ENCODE results near the gene RHOH. TPM values are rescaled to one million over a fixed set of nuclear protein-coding genes. Genes with fewer than 3 reads are reported as not detected.
"Not testable (repeated sequence)": the region's sequence is repeated elsewhere in the genome, so short reads cannot be mapped to it uniquely, and the experiment has no call there.

Gene RHOH
- total and polyA plus RNA-seq, 2 donors from 2014 or later, result 0.17 to 14.1 TPM

DNA sequence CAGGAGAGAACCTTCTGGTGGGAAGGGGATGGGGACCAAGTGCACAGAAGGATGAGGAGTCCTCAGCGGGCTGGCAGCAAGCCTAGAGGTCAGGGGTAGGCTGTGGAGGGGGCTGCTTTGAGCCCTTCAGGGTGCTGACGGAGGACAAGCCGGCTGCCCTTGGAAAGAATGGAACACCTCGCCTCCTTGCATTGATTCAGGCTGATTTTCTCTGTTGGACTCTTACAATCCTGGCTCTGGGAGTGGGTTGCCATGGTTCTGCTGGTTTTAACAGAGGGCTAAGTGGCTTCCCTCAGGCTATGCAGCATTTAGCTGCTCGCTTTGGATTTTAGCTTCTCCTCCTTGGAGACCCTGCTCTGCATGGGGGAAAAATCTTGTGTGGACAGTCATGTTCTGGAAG lies 88.9 kb downstream of the RHOH start:
- no peak for FAIRE-seq
- TF ChIP-seq, protein P1, sequence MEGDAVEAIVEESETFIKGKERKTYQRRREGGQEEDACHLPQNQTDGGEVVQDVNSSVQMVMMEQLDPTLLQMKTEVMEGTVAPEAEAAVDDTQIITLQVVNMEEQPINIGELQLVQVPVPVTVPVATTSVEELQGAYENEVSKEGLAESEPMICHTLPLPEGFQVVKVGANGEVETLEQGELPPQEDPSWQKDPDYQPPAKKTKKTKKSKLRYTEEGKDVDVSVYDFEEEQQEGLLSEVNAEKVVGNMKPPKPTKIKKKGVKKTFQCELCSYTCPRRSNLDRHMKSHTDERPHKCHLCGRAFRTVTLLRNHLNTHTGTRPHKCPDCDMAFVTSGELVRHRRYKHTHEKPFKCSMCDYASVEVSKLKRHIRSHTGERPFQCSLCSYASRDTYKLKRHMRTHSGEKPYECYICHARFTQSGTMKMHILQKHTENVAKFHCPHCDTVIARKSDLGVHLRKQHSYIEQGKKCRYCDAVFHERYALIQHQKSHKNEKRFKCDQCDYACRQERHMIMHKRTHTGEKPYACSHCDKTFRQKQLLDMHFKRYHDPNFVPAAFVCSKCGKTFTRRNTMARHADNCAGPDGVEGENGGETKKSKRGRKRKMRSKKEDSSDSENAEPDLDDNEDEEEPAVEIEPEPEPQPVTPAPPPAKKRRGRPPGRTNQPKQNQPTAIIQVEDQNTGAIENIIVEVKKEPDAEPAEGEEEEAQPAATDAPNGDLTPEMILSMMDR (IDR thresholded peaks at IDR 0.05; ENCODE audit: borderline replicate concordance, extremely low read depth, insufficient read depth), result no peak
- Histone ChIP-seq H3K9ac (ENCODE audit: low read length in 3 of 3) (no peak overlapping the region), H3K4me1 (ENCODE audit: control insufficient read depth in 2 of 3, insufficient read depth in 2 of 3, low read depth in 1 of 3, low read length in 3 of 3) (no peaks in the 10 kb centered on the region), H3K36me3 (ENCODE audit: control insufficient read depth in 2 of 3, insufficient read depth in 3 of 3, low read length in 3 of 3) (no peaks in the 10 kb centered on the region), H3K9me3 (ENCODE audit: control insufficient read depth in 2 of 3, insufficient read depth in 1 of 3, low read length in 3 of 3) (no peaks in the 10 kb centered on the region), H3K27ac (ENCODE audit: low read depth in 2 of 2, low read length in 2 of 2) (no peak overlapping the region), H3K4me3 (ENCODE audit: low read length in 3 of 3) (no peak overlapping the region), H3K27me3 (ENCODE audit: control insufficient read depth, insufficient read depth, low read length) (no peaks in the 10 kb centered on the region)
- intact Hi-C loops (cut with DNase I), result no loop called here
- DNase-seq, result no peak

DNA sequence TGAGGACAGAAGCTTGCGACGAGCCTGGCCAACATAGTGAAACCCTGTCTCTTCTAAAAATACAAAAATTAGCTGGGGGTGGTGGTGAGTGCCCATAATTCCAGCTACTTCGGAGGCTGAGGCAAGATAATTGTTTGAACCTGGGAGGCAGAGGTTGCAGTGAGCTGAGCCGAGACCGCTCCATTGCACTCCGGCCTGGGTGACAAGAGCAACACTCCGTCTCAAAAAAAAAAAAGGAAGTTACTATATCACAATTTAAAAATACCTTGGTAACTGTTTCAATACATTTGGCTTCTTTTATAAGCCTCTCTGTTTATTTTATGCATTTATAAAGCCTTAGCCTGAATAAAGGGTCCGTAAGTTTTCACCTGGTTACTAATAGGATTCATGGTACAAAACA lies 91.7 kb downstream of the RHOH start:
- intact Hi-C loops (cut with DNase I), result no loop called here
- no peak overlapping the region for H3K4me3 ChIP-seq (ENCODE audit: low read length in 3 of 3)
- DNase-seq (no peak), FAIRE-seq (no peak)
- no peak overlapping the region for H3K9ac ChIP-seq (ENCODE audit: low read length in 3 of 3)
- no peaks in the 10 kb centered on the region for H3K36me3 ChIP-seq (ENCODE audit: control insufficient read depth in 2 of 3, insufficient read depth in 3 of 3, low read length in 3 of 3)
- no peak overlapping the region for H3K27ac ChIP-seq (ENCODE audit: low read depth in 2 of 2, low read length in 2 of 2)
- H3K9me3 ChIP-seq (ENCODE audit: control insufficient read depth in 2 of 3, insufficient read depth in 1 of 3, low read length in 3 of 3), result no peaks in the 10 kb centered on the region
- no peaks in the 10 kb centered on the region for H3K4me1 ChIP-seq (ENCODE audit: control insufficient read depth in 2 of 3, insufficient read depth in 2 of 3, low read depth in 1 of 3, low read length in 3 of 3)
- H3K27me3 ChIP-seq (ENCODE audit: control insufficient read depth, insufficient read depth, low read length), result no peaks in the 10 kb centered on the region
- TF ChIP-seq, protein P1 (IDR thresholded peaks at IDR 0.05; ENCODE audit: borderline replicate concordance, extremely low read depth, insufficient read depth), result no peak

DNA sequence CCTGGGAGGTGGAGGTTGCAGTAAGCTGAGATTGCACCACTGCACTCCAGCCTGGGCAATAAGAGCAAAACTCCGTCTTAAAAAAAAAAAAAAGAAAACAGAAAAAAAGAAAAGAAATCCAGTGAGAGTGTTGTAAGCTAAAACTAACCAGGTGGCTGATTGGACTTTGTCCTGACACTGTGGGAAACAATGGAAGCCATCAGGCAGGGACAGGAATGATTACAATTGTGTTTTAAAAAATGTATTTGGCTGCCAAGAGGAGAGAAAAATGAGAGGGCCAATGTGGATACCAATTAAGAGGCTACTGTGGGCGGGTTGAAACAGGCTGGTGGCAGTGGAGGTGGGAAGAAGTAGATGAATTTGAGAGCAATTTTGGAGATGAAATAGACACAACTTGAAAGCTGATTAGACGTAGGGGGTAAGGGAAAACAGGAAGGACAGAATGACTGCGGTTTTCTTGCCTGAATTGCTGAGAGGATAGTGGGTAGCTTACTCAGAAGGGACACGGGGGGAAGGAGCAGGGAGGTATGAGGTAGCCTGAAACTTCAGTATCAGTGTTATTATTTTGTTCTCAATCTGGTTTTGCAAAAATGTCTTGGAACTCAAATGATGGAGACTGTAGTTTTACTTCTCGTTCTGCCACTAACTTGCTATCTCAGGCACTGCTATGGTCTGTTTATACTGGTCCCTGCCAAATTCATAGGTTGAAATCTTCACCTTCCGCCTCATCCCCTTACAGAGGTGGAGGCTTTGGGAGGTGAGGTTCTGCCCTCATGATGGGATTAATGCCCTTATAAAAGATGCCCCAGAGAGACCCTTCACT lies 92.7 kb downstream of the RHOH start:
- Histone ChIP-seq H3K9ac (ENCODE audit: low read length in 3 of 3) (no peak overlapping the region), H3K36me3 (ENCODE audit: control insufficient read depth in 2 of 3, insufficient read depth in 3 of 3, low read length in 3 of 3) (no peaks in the 10 kb centered on the region), H3K4me1 (ENCODE audit: control insufficient read depth in 2 of 3, insufficient read depth in 2 of 3, low read depth in 1 of 3, low read length in 3 of 3) (no peaks in the 10 kb centered on the region), H3K4me3 (ENCODE audit: low read length in 3 of 3) (no peak overlapping the region), H3K27me3 (ENCODE audit: control insufficient read depth, insufficient read depth, low read length) (no peaks in the 10 kb centered on the region), H3K9me3 (ENCODE audit: control insufficient read depth in 2 of 3, insufficient read depth in 1 of 3, low read length in 3 of 3) (no peaks in the 10 kb centered on the region), H3K27ac (ENCODE audit: low read depth in 2 of 2, low read length in 2 of 2) (no peak overlapping the region)
- intact Hi-C loops (cut with DNase I), result no loop called here
- DNase-seq (no peak), FAIRE-seq (no peak)
- TF ChIP-seq, protein P1 (IDR thresholded peaks at IDR 0.05; ENCODE audit: borderline replicate concordance, extremely low read depth, insufficient read depth), result no peak

DNA sequence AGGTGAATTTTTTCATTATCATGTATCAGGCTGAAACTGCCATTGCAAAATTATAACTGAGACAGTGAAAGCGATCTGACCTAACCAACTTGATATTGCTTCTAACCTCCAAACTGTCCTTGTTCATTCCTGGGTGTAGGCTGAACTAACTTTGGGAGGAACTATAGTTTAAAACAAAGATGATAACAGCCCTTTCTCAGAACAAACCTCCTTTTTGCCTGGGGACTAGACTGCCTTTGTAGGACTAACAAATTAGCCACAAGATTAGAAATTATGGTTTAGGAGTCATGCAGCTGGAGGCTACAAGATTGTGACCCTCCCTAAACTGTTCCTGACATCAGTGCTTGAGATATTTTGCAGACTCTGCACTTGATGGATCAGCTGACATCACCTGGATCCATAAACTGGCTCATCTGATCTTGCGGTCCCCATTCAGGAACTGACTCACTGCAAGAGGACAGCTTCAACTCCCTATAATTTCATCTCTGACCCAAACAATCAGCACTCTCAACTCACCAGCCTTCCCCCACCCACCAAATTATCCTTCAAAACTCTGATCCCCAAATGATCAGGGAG lies 93.9 kb downstream of the RHOH start:
- H3K9me3 ChIP-seq (ENCODE audit: control insufficient read depth in 2 of 3, insufficient read depth in 1 of 3, low read length in 3 of 3); H3K4me1 ChIP-seq (ENCODE audit: control insufficient read depth in 2 of 3, insufficient read depth in 2 of 3, low read depth in 1 of 3, low read length in 3 of 3); intact Hi-C loops (cut with DNase I); DNase-seq; FAIRE-seq; H3K9ac ChIP-seq (ENCODE audit: low read length in 3 of 3); H3K27ac ChIP-seq (ENCODE audit: low read depth in 2 of 2, low read length in 2 of 2); H3K27me3 ChIP-seq (ENCODE audit: control insufficient read depth, insufficient read depth, low read length); H3K4me3 ChIP-seq (ENCODE audit: low read length in 3 of 3); H3K36me3 ChIP-seq (ENCODE audit: control insufficient read depth in 2 of 3, insufficient read depth in 3 of 3, low read length in 3 of 3): not testable (repeated sequence)
